PFSK-1 (cell line): ENCODE measurements around the gene ASB16.

Experiments used
- POLR2AphosphoS5 ChIP-seq: IDR thresholded peaks from 2 replicates; pipeline ENCODE4 v1.6.1; 2012; ENCODE audit warnings: low read depth, mild to moderate bottlenecking, control low read depth, low read length, moderate library complexity
- SIN3A ChIP-seq: IDR thresholded peaks from 2 replicates; pipeline ENCODE4 v1.6.1; 2012; ENCODE audit warnings: mild to moderate bottlenecking, low read length, moderate library complexity, borderline replicate concordance; ENCODE audit not compliant: insufficient read depth

- TF ChIP-seq POLR2AphosphoS5 (no peak), SIN3A (no peak)
These were observed 27.6 kb downstream of the ASB16 start for GRCh38 chr17:44197980-44198720.
